Esophagus muscularis mucosa (tissue), 4 donors: Measurements from ENCODE around the gene TMCO2.

Source experiments
- CTCF ChIP-seq, 3 experiments: fragments of 200-600 bp in 2 of 3; fragments of 450-650 bp in 1 of 3; sonication (generic) in 2 of 3; IDR thresholded peaks; one replicate each; pipeline ENCODE4 v1.5.1; 2017 to 2019; ENCODE audit warnings: antibody characterized with exemption in 3 of 3, mild to moderate bottlenecking in 2 of 3, moderate library complexity in 1 of 3
- EP300 ChIP-seq: sonication (generic); formaldehyde crosslinking; IDR thresholded peaks from one replicate; pipeline ENCODE4 v1.6.1; 2017; ENCODE audit warnings: antibody characterized with exemption
- POLR2A ChIP-seq: fragments of 450-650 bp; IDR thresholded peaks from one replicate; pipeline ENCODE4 v1.6.1; 2017; ENCODE audit warnings: antibody characterized with exemption, moderate library complexity, mild to moderate bottlenecking, low read depth

GRCh38 chr1:40244138-40244744 is 3.5 kb upstream of the TMCO2 start:
- TF ChIP-seq EP300, result no peak
- TF ChIP-seq CTCF (IDR thresholded peaks at IDR 0.05), result no peak
- no peak for TF ChIP-seq POLR2A
